Mesodermal cell (in vitro differentiated cells): Measurements from ENCODE around the gene LRP1B.
"Not testable (repeated sequence)": the region's sequence is repeated elsewhere in the genome, so short reads cannot be mapped to it uniquely, and the experiment has no call there.

Source experiments
- H3K27ac ChIP-seq: 2 replicates; pipeline ENCODE4 v1.7.0; 2013; ENCODE audit warnings: mild to moderate bottlenecking, low read depth, low read length, moderate library complexity; ENCODE audit not compliant: severe bottlenecking
- H3K36me3 ChIP-seq: 2 replicates; pipeline ENCODE4 v1.7.1; 2013; ENCODE audit warnings: mild to moderate bottlenecking, low read length, moderate library complexity; ENCODE audit not compliant: control insufficient read depth, insufficient read depth
- H3K4me1 ChIP-seq: one replicate; pipeline ENCODE4 v1.7.1; 2013; ENCODE audit warnings: mild to moderate bottlenecking, low read length; ENCODE audit not compliant: insufficient read depth, control insufficient read depth, poor library complexity, severe bottlenecking
- H3K4me3 ChIP-seq: 2 replicates; pipeline ENCODE4 v1.7.0; 2013; ENCODE audit warnings: low read length, control low read depth, mild to moderate bottlenecking; ENCODE audit not compliant: insufficient read depth, poor library complexity, severe bottlenecking; ENCODE audit errors: extremely low read depth
- H3K9me3 ChIP-seq: 2 replicates; pipeline ENCODE4 v1.7.1; 2013; ENCODE audit warnings: mild to moderate bottlenecking, low read length, moderate library complexity; ENCODE audit not compliant: control insufficient read depth
- WGBS, 2 experiments: methylation state at CpG; one replicate each; pipeline ENCODE4 v1.1.5; 2013; ENCODE audit warnings: missing lambda C conversion rate in 2 of 2; ENCODE audit not compliant: insufficient coverage in 2 of 2; 5-methylcytosine and 5-hydroxymethylcytosine counted together

LRP1B gene

DNA sequence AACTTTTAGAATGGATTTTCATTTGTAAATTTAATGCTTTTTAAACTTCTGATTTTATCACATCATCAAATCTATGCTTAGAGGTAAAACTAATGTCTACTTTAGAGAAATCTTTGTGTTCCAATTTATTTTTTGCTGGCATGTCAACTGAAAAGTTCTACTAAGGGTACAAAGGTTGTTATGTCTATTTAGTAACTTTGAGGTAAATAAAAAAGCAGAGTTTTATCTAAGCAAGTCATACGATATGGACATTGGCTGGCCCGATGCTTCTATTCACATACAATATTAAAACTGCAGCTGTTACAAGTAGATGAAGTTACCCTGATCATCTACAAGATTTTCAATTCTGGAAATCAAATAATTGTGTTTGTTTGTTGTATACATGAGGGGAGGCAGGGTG lies 1575.1 kb downstream of the LRP1B start:
- H3K4me3 ChIP-seq: no peak overlapping the region
- no CpG with 5 or more reads among the region's 2 CpGs for WGBS, 2 experiments
- H3K9me3 ChIP-seq: no peaks in the 10 kb centered on the region
- H3K27ac ChIP-seq: no peak overlapping the region
- no peaks in the 10 kb centered on the region for H3K36me3 ChIP-seq
- no peaks in the 10 kb centered on the region for H3K4me1 ChIP-seq

DNA sequence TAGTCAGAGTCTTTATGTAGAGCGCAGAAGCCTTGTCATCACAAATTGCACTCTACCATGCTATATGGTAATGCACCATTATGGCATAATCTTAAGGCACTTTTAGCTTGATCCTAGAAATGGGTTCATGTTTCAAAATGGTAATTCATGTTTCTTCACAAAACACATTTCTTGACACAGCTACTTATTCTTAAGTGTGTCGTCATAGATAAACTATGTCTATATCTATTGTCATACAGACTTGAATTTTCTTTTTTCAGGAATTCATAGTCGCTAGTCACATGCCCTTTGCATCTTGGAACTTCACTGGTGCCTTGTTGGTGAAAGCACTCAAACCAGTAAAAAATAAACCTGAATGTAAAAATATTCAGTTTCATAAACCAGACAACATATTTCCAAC lies 1578.2 kb downstream of the LRP1B start:
- WGBS, 2 experiments: 100% methylated on average over 2 of the region's 3 CpGs; no CpG with 5 or more reads in 1 of the 2 experiments
- no peak overlapping the region for H3K4me3 ChIP-seq
- H3K27ac ChIP-seq: no peak overlapping the region
- no peaks in the 10 kb centered on the region for H3K36me3 ChIP-seq
- no peaks in the 10 kb centered on the region for H3K4me1 ChIP-seq
- H3K9me3 ChIP-seq: no peaks in the 10 kb centered on the region

DNA sequence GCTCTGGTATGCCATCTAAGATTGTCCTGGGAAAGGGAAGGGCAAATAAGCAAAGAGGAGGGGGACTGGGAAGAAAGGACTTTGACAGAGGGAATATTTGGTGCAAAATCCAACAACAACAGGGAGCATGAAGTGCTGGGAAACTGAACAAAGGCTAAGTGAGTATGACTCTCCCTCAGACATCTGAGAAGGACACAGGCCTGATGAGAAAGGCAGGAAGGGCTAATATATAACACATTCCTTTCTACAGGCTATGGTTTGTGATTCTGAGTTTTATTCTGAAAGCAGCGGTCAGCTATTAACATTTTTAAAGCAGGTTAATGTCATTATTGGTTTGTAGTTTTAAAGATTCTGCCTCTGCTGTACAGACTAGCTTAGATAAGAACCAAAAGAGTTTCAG lies 1579.5 kb downstream of the LRP1B start:
- Histone ChIP-seq H3K9me3 (no peaks in the 10 kb centered on the region), H3K36me3 (no peaks in the 10 kb centered on the region), H3K27ac (no peak overlapping the region), H3K4me3 (no peak overlapping the region), H3K4me1 (no peaks in the 10 kb centered on the region)
- WGBS, 2 experiments: 100% methylated on average over 1 of the region's 1 CpG; no CpG with 5 or more reads in 1 of the 2 experiments

DNA sequence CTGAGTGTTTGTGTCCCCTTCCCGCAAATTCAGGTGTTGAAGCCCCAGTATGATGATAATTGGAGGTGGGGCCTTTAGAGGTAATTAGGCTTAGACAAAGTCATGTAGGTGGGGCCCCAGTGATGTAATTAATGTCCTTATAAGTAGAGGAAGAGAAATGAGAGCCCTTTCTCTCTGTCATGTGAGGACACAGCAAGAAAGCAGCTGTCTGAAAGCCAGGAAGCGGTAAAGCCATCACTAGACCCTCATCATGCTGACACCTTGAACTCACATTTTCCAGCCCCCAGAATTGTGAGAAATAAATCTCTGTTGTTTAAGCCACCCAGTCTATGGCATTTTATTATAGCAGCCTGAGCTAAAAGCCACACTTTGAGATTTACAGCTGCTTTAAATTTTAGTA lies 1580.0 kb downstream of the LRP1B start:
- H3K36me3 ChIP-seq: no peaks in the 10 kb centered on the region
- no peak overlapping the region for H3K27ac ChIP-seq
- no peaks in the 10 kb centered on the region for H3K4me1 ChIP-seq
- H3K9me3 ChIP-seq: no peaks in the 10 kb centered on the region
- no peak overlapping the region for H3K4me3 ChIP-seq
- WGBS, 2 experiments: 100% methylated on average over 1 of the region's 2 CpGs

DNA sequence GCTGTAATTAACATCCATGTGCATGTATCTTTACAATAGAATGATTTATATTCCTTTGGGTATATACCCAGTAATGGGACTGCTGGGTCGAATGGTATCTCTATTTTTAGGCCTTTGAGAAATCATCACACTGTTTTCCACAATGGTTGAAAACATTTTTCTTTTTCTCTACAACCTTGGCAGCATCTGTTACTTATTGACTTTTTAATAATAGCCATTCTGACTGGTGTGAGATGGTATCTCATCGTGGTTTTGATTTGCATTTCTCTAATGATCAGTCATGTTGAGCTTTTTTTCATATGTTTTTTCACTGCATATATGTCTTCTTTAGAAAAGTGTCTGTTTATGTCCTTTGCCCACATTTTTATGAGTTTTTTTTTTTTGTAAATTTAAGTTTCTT lies 1586.0 kb downstream of the LRP1B start:
- H3K9me3 ChIP-seq, H3K4me3 ChIP-seq, H3K27ac ChIP-seq, H3K36me3 ChIP-seq, H3K4me1 ChIP-seq: not testable (repeated sequence)
- no CpG with 5 or more reads among the region's 2 CpGs for WGBS, 2 experiments

DNA sequence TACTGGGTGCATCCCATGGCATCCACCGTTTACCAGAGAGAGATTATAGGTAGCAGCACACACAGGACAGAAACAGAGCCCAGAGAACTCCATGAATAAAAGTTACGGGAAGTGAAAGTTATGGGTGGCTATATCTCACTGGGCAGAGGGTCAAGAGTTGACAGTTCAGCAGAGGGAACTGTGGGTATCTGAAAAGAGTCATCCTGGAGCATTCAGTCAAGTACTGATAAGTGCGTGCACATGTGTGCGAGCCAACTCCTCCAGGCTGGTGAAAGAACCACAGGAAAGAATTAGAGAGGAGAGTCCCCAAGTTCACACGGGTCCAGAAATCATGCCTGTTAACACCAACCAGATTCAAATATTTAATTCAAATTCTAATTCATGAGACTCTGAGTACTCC lies 1588.2 kb downstream of the LRP1B start:
- no peaks in the 10 kb centered on the region for H3K9me3 ChIP-seq
- H3K36me3 ChIP-seq: no peaks in the 10 kb centered on the region
- H3K27ac ChIP-seq: no peak overlapping the region
- 91 to 96% methylated on average over 5 of the region's 5 CpGs for WGBS, 2 experiments
- H3K4me1 ChIP-seq: no peaks in the 10 kb centered on the region
- no peak overlapping the region for H3K4me3 ChIP-seq

DNA sequence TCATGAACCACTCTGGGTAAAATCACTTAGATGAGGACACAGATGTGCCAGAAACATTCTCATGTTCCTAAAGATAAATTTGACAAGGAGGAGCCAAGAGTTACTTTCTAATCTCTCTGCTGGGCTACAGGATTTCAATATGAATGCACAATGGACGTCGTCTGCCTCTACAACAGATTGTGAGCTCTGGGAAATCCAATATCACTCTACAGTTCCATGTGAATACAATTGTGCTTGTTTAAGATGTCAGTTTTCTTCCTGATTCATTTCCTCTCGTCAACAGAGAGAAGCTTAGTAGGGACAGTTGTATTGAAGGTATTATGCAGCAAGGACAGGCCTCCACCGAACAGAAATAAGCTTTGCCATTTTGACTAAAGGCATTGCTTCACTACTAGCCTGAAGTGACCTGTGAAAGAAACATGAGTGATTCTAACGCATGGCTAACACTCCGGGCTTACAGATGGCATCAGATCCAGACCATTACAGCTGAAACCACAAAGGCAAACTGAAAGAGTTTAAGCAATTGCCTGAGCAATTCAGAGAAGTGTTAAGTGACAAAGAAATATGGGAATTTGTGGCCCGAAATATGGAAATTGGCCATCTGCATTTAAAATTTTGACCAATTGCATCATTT lies 1591.5 kb downstream of the LRP1B start:
- Histone ChIP-seq H3K36me3 (no peaks in the 10 kb centered on the region), H3K27ac (no peak overlapping the region), H3K4me3 (no peak overlapping the region), H3K4me1 (no peaks in the 10 kb centered on the region), H3K9me3 (no peaks in the 10 kb centered on the region)
- WGBS, 2 experiments: 89 to 94% methylated on average over 5 to 7 of the region's 7 CpGs

DNA sequence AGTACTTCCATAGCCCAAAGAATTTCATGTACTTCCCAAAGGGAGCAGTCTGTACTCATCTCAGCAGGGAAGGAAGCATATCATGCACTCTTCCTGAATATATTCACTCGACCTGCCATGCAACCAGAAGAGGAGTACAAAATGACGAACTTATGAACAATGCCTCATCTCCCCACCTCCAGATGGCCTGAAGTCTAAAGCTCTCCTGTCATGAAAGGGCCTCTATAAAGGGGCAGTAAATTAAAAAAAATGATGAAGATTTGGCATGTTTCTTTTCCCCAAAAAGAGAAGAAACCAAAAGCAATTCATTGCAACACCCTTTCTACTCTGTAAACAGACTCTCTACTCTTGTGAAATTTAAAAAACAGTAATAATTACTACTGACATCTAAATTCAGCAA lies 1601.1 kb downstream of the LRP1B start:
- no peaks in the 10 kb centered on the region for H3K4me1 ChIP-seq
- WGBS, 2 experiments: 88% methylated on average over 1 of the region's 2 CpGs; no CpG with 5 or more reads in 1 of the 2 experiments
- H3K9me3 ChIP-seq: no peaks in the 10 kb centered on the region
- no peak overlapping the region for H3K4me3 ChIP-seq
- H3K36me3 ChIP-seq: no peaks in the 10 kb centered on the region
- no peak overlapping the region for H3K27ac ChIP-seq

DNA sequence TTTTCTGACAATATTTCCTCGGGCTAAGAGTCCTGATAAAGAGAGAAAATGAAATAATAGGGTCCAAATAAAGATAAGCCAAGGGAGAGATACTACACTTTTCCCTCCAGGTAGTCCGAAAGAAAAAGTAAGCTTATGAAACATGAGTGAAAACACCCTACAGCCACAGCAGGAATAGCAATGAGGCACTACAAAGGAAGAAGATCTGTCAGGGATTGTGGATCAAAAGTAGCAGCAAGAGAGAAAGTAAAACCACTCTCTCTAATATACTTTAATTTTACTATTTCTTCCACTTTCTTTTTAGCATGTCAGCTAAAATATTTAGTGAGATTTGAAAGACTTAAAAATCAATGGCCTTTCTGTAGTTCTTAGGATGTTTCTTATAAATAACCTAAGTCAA lies 1601.8 kb downstream of the LRP1B start:
- Histone ChIP-seq H3K9me3 (no peaks in the 10 kb centered on the region), H3K4me3 (no peak overlapping the region)
- 100% methylated on average over 1 of the region's 2 CpGs; no CpG with 5 or more reads in 1 of the 2 experiments for WGBS, 2 experiments

DNA sequence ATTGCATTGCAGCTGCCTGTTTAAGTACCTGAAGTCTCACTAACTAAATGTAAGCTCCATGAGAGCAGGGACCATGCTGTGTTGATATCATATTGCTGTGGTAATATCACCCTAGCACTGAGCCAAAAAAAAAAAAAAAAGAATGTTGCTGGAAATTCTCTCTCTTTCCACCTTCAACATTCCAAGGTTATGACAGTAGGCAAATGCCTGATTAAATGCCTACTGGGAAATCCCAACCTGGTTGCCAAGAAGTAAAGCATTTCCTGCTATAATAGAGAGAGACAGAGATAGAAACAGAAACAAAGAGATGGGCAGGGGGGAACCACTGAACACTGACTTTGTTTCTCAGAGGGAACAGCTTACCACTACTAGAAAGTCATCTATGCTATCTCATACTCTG lies 1604.2 kb downstream of the LRP1B start:
- H3K9me3 ChIP-seq: no peaks in the 10 kb centered on the region
- no peak overlapping the region for H3K27ac ChIP-seq
- H3K4me3 ChIP-seq: no peak overlapping the region
- no peaks in the 10 kb centered on the region for H3K4me1 ChIP-seq
- no peaks in the 10 kb centered on the region for H3K36me3 ChIP-seq

More for the DNA sequence above, 1601.8 kb downstream of the LRP1B start:
- Histone ChIP-seq H3K36me3 (no peaks in the 10 kb centered on the region), H3K4me1 (no peaks in the 10 kb centered on the region), H3K27ac (no peak overlapping the region)

DNA sequence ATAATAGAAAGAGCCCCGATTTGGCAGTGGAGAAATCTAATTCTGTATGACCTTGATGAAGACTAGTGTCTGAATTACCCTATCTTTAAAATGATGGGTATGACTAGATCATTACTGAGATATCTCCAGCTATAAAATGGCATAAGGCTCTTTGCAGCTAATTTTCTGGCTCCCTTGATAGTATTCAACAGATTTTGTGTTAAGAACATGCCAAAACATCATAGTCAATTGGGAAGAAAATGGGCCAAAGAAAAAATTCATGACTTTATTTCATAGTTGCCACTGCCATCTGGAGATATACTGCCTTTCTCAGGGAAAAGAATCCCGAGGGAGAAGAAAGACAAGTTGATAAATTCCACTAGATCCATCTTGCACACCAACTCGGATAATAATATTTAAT lies 1618.7 kb downstream of the LRP1B start:
- no CpG with 5 or more reads among the region's 3 CpGs for WGBS, 2 experiments
- Histone ChIP-seq H3K4me1 (no peaks in the 10 kb centered on the region), H3K36me3 (no peaks in the 10 kb centered on the region), H3K4me3 (no peak overlapping the region), H3K27ac (no peak overlapping the region), H3K9me3 (no peaks in the 10 kb centered on the region)
